GM19023 (cell line): ENCODE measurements around the gene THAP10.

ENCODE experiments used
- ATAC-seq: cut with Tn5 transposase; IDR thresholded peaks from one replicate; pipeline ENCODE4 v1.9.1; 2021; ENCODE audit warnings: mild to moderate bottlenecking, moderate library complexity; ENCODE audit not compliant: unreplicated experiment

The THAP10 gene

GRCh38 chr15:70854666-70854976 lies 37.6 kb downstream of the THAP10 start:
- no peak for ATAC-seq

GRCh38 chr15:70853973-70854665 lies 38.1 kb downstream of the THAP10 start, which contains the start of gene LARP6:
LARP6 (minus strand) TSS chr15:70854157; CDS start chr15:70854088, 69 bp downstream.
- no peak for ATAC-seq

GRCh38 chr15:70853318-70853972 lies 38.8 kb downstream of the THAP10 start:
- ATAC-seq, result no peak

GRCh38 chr15:70852501-70853317 lies 39.5 kb downstream of the THAP10 start:
- no peak for ATAC-seq

- no peak for ATAC-seq
Observed at GRCh38 chr15:70851889-70852288, 40.3 kb downstream of the THAP10 start.

- ATAC-seq, result no peak
Observed at GRCh38 chr15:70845602-70846360, 46.5 kb downstream of the THAP10 start.

- ATAC-seq, result no peak
Observed at GRCh38 chr15:70837476-70837875, 54.8 kb downstream of the THAP10 start.

GRCh38 chr15:70835841-70836240 lies 56.4 kb downstream of the THAP10 start:
- ATAC-seq, result no peak

- ATAC-seq, result no peak
Observed at GRCh38 chr15:70835415-70835814, 56.8 kb downstream of the THAP10 start.

GRCh38 chr15:70834999-70835398 lies 57.2 kb downstream of the THAP10 start:
- no peak for ATAC-seq

- ATAC-seq, result no peak
Observed at GRCh38 chr15:70833861-70834765, 58.1 kb downstream of the THAP10 start.

- no peak for ATAC-seq
Observed at GRCh38 chr15:70833422-70833821, 58.8 kb downstream of the THAP10 start.

- no peak for ATAC-seq
Observed at GRCh38 chr15:70832176-70832575, 60.1 kb downstream of the THAP10 start.
